Neuronal stem cell (in vitro differentiated cells): ENCODE data around the gene ETV6.
A peak's percentile ranks its signal among the peaks of the same experiment; 100 is the strongest.

ENCODE experiments used
- DNase-seq: peaks from one replicate; pipeline ENCODE4 v3.0.0-alpha.2; 2013; ENCODE audit warnings: low spot score
- H2AFZ ChIP-seq: one replicate; pipeline ENCODE4 v1.6.1; 2013; ENCODE audit warnings: mild to moderate bottlenecking, low read length, inconsistent platforms
- H2AK5ac ChIP-seq: 2 replicates; pipeline ENCODE4 v1.6.1; 2013; ENCODE audit warnings: low read depth, mild to moderate bottlenecking, inconsistent platforms, low read length, moderate library complexity, mixed read lengths
- H2BK120ac ChIP-seq: 2 replicates; pipeline ENCODE4 v1.6.1; 2013; ENCODE audit warnings: low read depth, mild to moderate bottlenecking, inconsistent platforms, low read length, moderate library complexity, mixed read lengths
- H2BK12ac ChIP-seq: one replicate; pipeline ENCODE4 v1.6.1; 2013; ENCODE audit warnings: low read length, inconsistent platforms
- H2BK15ac ChIP-seq: 2 replicates; pipeline ENCODE4 v1.6.1; 2013; ENCODE audit warnings: mild to moderate bottlenecking, low read length, inconsistent platforms, mixed read lengths
- H2BK5ac ChIP-seq: one replicate; pipeline ENCODE4 v1.6.1; 2013; ENCODE audit warnings: inconsistent platforms, mild to moderate bottlenecking, low read length, moderate library complexity
- H3K14ac ChIP-seq: one replicate; pipeline ENCODE4 v1.6.1; 2013; ENCODE audit warnings: low read length, inconsistent platforms
- H3K18ac ChIP-seq: 2 replicates; pipeline ENCODE4 v1.6.1; 2013; ENCODE audit warnings: low read length, inconsistent platforms
- H3K23ac ChIP-seq: 2 replicates; pipeline ENCODE4 v1.6.1; 2013; ENCODE audit warnings: low read depth, mild to moderate bottlenecking, mixed read lengths, low read length, inconsistent platforms; ENCODE audit not compliant: poor library complexity
- H3K27ac ChIP-seq: replicated peaks from 3 replicates; pipeline ENCODE4 v1.5.1; 2013; ENCODE audit warnings: low read length, inconsistent platforms
- H3K27me3 ChIP-seq, 3 experiments: 2 replicates each; pipeline ENCODE4 v1.6.1; 2013; ENCODE audit warnings: low read length in 3 of 3, mild to moderate bottlenecking in 2 of 3, inconsistent platforms in 1 of 3, low read depth in 1 of 3, mixed read lengths in 1 of 3, moderate library complexity in 1 of 3; ENCODE audit not compliant: control insufficient read depth in 3 of 3, insufficient read depth in 3 of 3
- H3K36me3 ChIP-seq, 2 donors: replicated peaks in 1 of 2; 2 replicates each; pipeline ENCODE4 v1.6.1; 2013; ENCODE audit warnings: low read length in 2 of 2; ENCODE audit not compliant: control insufficient read depth in 2 of 2, insufficient read depth in 2 of 2
- H3K4ac ChIP-seq: 2 replicates; pipeline ENCODE4 v1.6.1; 2013; ENCODE audit warnings: inconsistent platforms, mild to moderate bottlenecking, low read length, moderate library complexity
- H3K4me1 ChIP-seq, 2 donors: 1 replicate in 1 of 2; 2 replicates in 1 of 2; pipeline ENCODE4 v1.6.1; 2013; ENCODE audit warnings: low read length in 2 of 2, low read depth in 1 of 2; ENCODE audit not compliant: control insufficient read depth in 2 of 2, insufficient read depth in 1 of 2
- H3K4me2 ChIP-seq: one replicate; pipeline ENCODE4 v1.6.1; 2013; ENCODE audit warnings: mild to moderate bottlenecking, low read length, inconsistent platforms; ENCODE audit not compliant: insufficient read depth, poor library complexity, severe bottlenecking
- H3K4me3 ChIP-seq, 2 donors: 2 replicates each; pipeline ENCODE4 v1.5.1; 2013; ENCODE audit warnings: low read length in 2 of 2, mild to moderate bottlenecking in 2 of 2, inconsistent platforms in 1 of 2, moderate library complexity in 1 of 2
- H3K79me1 ChIP-seq: one replicate; pipeline ENCODE4 v1.6.1; 2013; ENCODE audit warnings: low read depth, mild to moderate bottlenecking, inconsistent platforms, low read length, moderate library complexity
- H3K9ac ChIP-seq: one replicate; pipeline ENCODE4 v1.6.1; 2013; ENCODE audit warnings: mild to moderate bottlenecking, low read depth, low read length, inconsistent platforms; ENCODE audit not compliant: poor library complexity
- H3K9me3 ChIP-seq, 2 donors: replicated peaks in 1 of 2; 2 replicates each; pipeline versions ENCODE3 to v1.6.1; 2013; ENCODE audit warnings: low read length in 2 of 2, mild to moderate bottlenecking in 2 of 2, inconsistent platforms in 1 of 2, low read depth in 1 of 2, mixed read lengths in 1 of 2, moderate library complexity in 1 of 2; ENCODE audit not compliant: control insufficient read depth in 2 of 2, insufficient read depth in 1 of 2
- H4K8ac ChIP-seq: one replicate; pipeline ENCODE4 v1.6.1; 2013; ENCODE audit warnings: low read depth, mild to moderate bottlenecking, inconsistent platforms, low read length, moderate library complexity
- H4K91ac ChIP-seq: one replicate; pipeline ENCODE4 v1.6.1; 2013; ENCODE audit warnings: low read length, low read depth, mild to moderate bottlenecking, inconsistent platforms; ENCODE audit not compliant: poor library complexity
- WGBS, 2 donors: extraction: QIAGEN DNeasy Blood & Tissue Kit; methylation state at CpG; one replicate each; pipeline ENCODE4 v1.1.7; 2013; ENCODE audit warnings: missing lambda C conversion rate in 2 of 2, mixed read lengths in 1 of 2; ENCODE audit not compliant: insufficient read length in 2 of 2, insufficient replicate concordance in 1 of 2; ENCODE audit errors: extremely low coverage in 2 of 2; 5-methylcytosine and 5-hydroxymethylcytosine counted together

The ETV6 gene

GRCh38 chr12:11810206-11810545 is 160.7 kb downstream of the ETV6 start:
- H3K4ac ChIP-seq, result no peak overlapping the region
- H2BK15ac ChIP-seq, result no peak overlapping the region
- no peak overlapping the region for H4K91ac ChIP-seq
- H3K4me3 ChIP-seq, result no peak overlapping the region
- H2AK5ac ChIP-seq, result no peak overlapping the region
- no peak overlapping the region for H3K23ac ChIP-seq
- WGBS, 2 donors, result no CpG with 5 or more reads among the region's 3 CpGs
- no peak for DNase-seq
- H3K27ac ChIP-seq, result no peak overlapping the region
- H3K4me2 ChIP-seq, result no peak overlapping the region
- H3K9me3 ChIP-seq, result no peaks in the 10 kb centered on the region
- no peak overlapping the region for H3K18ac ChIP-seq
- no peaks in the 10 kb centered on the region for H3K27me3 ChIP-seq
- H3K14ac ChIP-seq, result no peak overlapping the region
- H2BK12ac ChIP-seq, result no peak overlapping the region
- no peak overlapping the region for H2BK5ac ChIP-seq
- no peak overlapping the region for H3K9ac ChIP-seq
- no peak overlapping the region for H2BK120ac ChIP-seq
- peaks cover 25 to 26% of the 10 kb centered on the region in 2 donors for H3K4me1 ChIP-seq
- no peaks in the 10 kb centered on the region for H3K79me1 ChIP-seq
- H2AFZ ChIP-seq, result no peak overlapping the region
- no peak overlapping the region for H4K8ac ChIP-seq
- H3K36me3 ChIP-seq, result no peaks in the 10 kb centered on the region

GRCh38 chr12:11811008-11811407 is 161.5 kb downstream of the ETV6 start:
- Histone ChIP-seq H3K4me3 (no peak overlapping the region), H3K9me3 (no peaks in the 10 kb centered on the region), H4K8ac (no peak overlapping the region), H3K27me3 (no peaks in the 10 kb centered on the region), H3K36me3 (no peaks in the 10 kb centered on the region), H3K79me1 (no peaks in the 10 kb centered on the region), H3K4ac (no peak overlapping the region), H3K4me1 (peaks cover 26 to 28% of the 10 kb centered on the region in 2 donors), H2BK5ac (no peak overlapping the region), H4K91ac (no peak overlapping the region), H2AFZ (no peak overlapping the region), H2BK15ac (no peak overlapping the region), H3K4me2 (no peak overlapping the region), H2AK5ac (no peak overlapping the region), H2BK12ac (no peak overlapping the region), H3K27ac (no peak overlapping the region), H2BK120ac (no peak overlapping the region), H3K23ac (no peak overlapping the region), H3K18ac (no peak overlapping the region), H3K9ac (no peak overlapping the region), H3K14ac (no peak overlapping the region)
- WGBS, 2 donors, result no CpG with 5 or more reads among the region's 3 CpGs
- no peak for DNase-seq

GRCh38 chr12:11812241-11812585 is 162.7 kb downstream of the ETV6 start:
- Histone ChIP-seq H4K8ac (no peak overlapping the region), H3K14ac (no peak overlapping the region), H3K4ac (no peak overlapping the region), H3K27me3 (no peaks in the 10 kb centered on the region), H2AFZ (peak overlapping the region; percentile 85), H3K27ac (peak overlapping the region; percentile 94), H3K4me2 (peak overlapping the region; percentile 60), H2BK120ac (no peak overlapping the region), H3K23ac (no peak overlapping the region), H3K36me3 (no peaks in the 10 kb centered on the region), H3K4me1 (peaks cover 26 to 28% of the 10 kb centered on the region in 2 donors), H3K18ac (no peak overlapping the region), H2BK15ac (no peak overlapping the region), H3K79me1 (no peaks in the 10 kb centered on the region), H2BK5ac (no peak overlapping the region), H2AK5ac (no peak overlapping the region), H3K4me3 (peak overlapping the region in 1 of 2 donors; percentile 52), H2BK12ac (no peak overlapping the region), H3K9ac (no peak overlapping the region), H3K9me3 (no peaks in the 10 kb centered on the region), H4K91ac (no peak overlapping the region)
- no peak for DNase-seq
- no CpG with 5 or more reads among the region's 2 CpGs for WGBS, 2 donors

GRCh38 chr12:11812586-11813437 is 163.3 kb downstream of the ETV6 start:
- H2BK5ac ChIP-seq, result no peak overlapping the region
- no peak overlapping the region for H2BK120ac ChIP-seq
- peak overlapping the region; percentile 60 for H3K4me2 ChIP-seq
- peak overlapping the region; percentile 37 for H3K9ac ChIP-seq
- peak overlapping the region; percentile 3 to 52 for H3K4me3 ChIP-seq
- no peak overlapping the region for H2BK12ac ChIP-seq
- H3K14ac ChIP-seq, result no peak overlapping the region
- H3K27me3 ChIP-seq, result no peaks in the 10 kb centered on the region
- H3K18ac ChIP-seq, result peak overlapping the region; percentile 91
- H3K36me3 ChIP-seq, result no peaks in the 10 kb centered on the region
- peak; percentile 71 for DNase-seq
- peak overlapping the region; percentile 85 for H2AFZ ChIP-seq
- no peak overlapping the region for H4K91ac ChIP-seq
- H2AK5ac ChIP-seq, result no peak overlapping the region
- peak overlapping the region; percentile 94 for H3K27ac ChIP-seq
- H2BK15ac ChIP-seq, result no peak overlapping the region
- H3K23ac ChIP-seq, result no peak overlapping the region
- no CpG with 5 or more reads among the region's 18 CpGs for WGBS, 2 donors
- no peak overlapping the region for H4K8ac ChIP-seq
- no peak overlapping the region for H3K4ac ChIP-seq
- peaks cover 26 to 28% of the 10 kb centered on the region in 2 donors for H3K4me1 ChIP-seq
- H3K79me1 ChIP-seq, result no peaks in the 10 kb centered on the region
- no peaks in the 10 kb centered on the region for H3K9me3 ChIP-seq
